ENCODE measurements around the gene CCDC57.
"Not testable (repeated sequence)": the region's sequence is repeated elsewhere in the genome, so short reads cannot be mapped to it uniquely, and the experiment has no call there.

CCDC57 gene

GRCh38 chr17:82200135-82200534 lies 12.5 kb downstream of the CCDC57 start:
- no peak for FAIRE-seq

- FAIRE-seq, result no peak
Measured at GRCh38 chr17:82199496-82199895, 13.1 kb downstream of the CCDC57 start.

- no peak for FAIRE-seq
Measured at GRCh38 chr17:82198092-82198491, 14.6 kb downstream of the CCDC57 start.

GRCh38 chr17:82195675-82196672 lies 16.7 kb downstream of the CCDC57 start:
- no peak for FAIRE-seq

- FAIRE-seq, result no peak
Measured at GRCh38 chr17:82194765-82195164, 17.9 kb downstream of the CCDC57 start.

- no peak for FAIRE-seq
Measured at GRCh38 chr17:82193520-82194220, 19.0 kb downstream of the CCDC57 start.

- not testable (repeated sequence) for FAIRE-seq
Measured at GRCh38 chr17:82193050-82193449, 19.6 kb downstream of the CCDC57 start.

DNA sequence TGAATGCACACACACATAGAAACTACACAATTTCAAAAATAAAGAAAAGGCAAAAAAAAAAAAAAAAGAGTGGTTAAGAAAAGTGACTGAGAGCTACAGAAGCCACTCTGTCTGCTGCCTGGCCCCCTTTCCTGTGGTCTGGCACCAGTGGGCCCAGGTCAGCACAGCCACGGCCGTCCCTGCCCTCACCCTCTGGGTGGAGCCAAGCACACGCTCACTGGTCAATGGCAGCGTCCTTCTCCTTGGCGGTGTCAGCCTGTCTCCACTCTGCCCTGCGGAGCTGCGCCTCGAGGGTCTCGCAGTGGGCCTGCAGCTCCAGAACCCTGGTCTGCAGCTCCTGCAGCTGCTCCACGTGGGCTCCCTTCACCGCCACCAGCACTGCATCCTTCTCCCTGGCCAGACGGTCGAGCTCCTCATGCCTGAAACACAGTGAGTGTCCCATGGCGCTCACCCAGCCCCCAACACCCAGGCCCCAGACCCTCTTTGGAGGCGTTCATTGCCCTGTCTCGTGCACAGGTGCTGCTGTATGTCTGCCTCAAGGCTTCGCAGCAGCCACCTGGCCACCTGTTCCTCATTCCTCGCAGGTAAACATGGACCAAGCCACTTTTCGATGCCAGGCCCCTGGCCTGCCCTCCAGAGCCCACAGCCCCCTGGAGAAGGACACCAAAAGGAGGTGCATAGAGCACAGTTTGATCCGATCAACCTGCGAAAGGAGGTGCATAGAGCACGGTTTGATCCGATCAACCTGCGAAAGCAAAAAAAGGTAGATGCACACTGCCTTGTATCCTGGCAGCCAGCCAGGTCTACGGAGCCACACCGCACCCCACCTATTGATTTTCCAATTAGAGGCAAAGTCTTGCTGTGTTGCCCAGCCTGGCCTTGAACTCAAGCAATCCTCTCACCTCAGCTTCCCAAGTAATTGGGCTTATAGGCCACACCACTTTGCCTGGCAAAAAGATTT lies 24.4 kb downstream of the CCDC57 start:
- no peak for FAIRE-seq

GRCh38 chr17:82187500-82187899 lies 25.1 kb downstream of the CCDC57 start:
- no peak for FAIRE-seq

- FAIRE-seq, result no peak
Measured at GRCh38 chr17:82186221-82186620, 26.4 kb downstream of the CCDC57 start.

GRCh38 chr17:82184761-82185160 lies 27.9 kb downstream of the CCDC57 start:
- no peak for FAIRE-seq

- FAIRE-seq, result no peak
Measured at GRCh38 chr17:82180776-82181528, 31.7 kb downstream of the CCDC57 start.

DNA sequence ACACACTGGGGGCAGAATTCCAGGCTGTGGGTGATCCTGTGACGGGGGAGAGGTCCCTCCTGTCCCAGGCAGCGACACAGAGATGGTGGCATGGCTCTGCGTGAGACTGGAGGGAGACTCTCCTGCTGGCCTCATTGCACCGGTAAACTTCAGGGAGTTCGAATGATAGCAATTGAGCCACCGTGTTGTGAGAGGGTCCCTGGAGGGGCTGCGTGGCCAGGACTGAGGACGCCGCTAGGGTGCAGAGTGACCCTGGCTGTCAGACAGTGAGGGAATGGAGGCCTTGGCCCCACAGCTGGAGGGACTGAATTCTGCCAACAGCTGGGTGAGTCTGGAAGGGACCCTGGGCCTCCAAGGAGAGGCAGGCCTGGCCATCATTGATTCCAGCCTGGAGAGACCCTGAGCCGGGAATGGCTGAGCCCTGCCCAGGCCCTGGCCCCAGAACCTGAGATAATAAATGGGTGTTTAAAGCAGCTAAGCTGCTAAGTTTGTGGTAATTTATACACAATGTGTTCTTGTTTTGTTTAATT lies 32.6 kb downstream of the CCDC57 start:
- no peak for FAIRE-seq

- no peak for FAIRE-seq
Measured at GRCh38 chr17:82179412-82179811, 33.2 kb downstream of the CCDC57 start.

DNA sequence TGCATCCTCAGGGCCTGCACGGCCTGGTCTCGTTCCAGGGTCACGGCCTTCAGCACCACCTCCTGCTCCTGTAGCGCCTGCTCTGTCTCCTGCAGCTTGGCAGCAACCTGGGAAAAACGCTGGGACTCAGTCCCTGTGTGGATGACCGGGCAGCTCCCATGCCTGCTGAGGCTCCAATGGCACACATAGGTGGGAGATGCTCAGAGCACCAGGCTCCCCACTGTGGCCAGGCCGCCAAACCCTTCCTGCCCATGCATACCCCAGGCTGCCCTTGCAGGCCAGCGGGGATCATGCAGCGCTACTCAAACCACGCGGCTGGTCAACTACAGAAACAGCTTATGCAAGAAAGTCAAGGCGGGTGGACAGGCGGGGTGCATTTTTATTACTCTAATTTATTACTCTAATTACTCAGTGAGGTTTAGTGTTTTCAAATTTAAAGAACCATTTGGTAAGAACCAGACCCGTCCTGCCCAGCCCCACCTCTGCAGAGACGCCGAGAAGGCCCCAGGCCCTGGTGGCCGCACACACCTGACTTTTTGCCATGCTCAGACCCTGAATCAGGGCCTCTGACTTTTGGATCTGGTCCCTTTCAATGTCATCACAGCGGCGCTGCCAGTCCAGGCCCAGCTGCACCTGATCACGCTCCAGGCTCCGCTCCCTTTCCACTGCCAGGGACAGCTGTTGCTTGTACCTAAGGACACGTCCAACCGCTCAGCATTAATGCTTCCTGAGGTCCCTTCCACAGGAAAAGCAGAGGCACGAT lies 34.0 kb downstream of the CCDC57 start:
- no peak for FAIRE-seq

- no peak for FAIRE-seq
Measured at GRCh38 chr17:82177761-82178498, 34.7 kb downstream of the CCDC57 start.

GRCh38 chr17:82177276-82177675 lies 35.4 kb downstream of the CCDC57 start:
- no peak for FAIRE-seq

DNA sequence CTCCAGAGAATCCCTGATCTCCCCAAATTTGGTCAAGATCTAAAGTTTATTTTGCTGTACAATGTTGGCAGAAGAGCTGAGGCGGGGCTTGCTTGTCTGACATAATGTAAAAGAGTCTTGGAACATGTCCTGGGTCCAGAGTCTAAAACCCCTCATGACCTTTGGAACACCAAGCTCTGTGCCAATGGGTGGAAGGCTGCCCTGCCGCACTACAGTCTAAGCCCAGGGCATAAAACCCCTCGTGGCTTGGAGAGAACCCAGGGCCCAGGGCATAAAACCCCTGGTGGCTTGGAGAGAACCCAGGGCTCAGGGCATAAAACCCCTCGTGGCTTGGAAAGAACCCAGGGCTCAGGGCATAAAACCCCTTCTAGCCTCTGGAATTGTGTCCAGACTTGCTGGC lies 36.7 kb downstream of the CCDC57 start:
- no peak for FAIRE-seq

- FAIRE-seq, result no peak
Measured at GRCh38 chr17:82175201-82175600, 37.4 kb downstream of the CCDC57 start.

All from endometrium (tissue), 2 donors.